A673 (cell line): ENCODE data around the gene PACS1.

ENCODE experiments used
- CTCF ChIP-seq: fragments of 300-800, 200-600 bp; sonication (generic); conservative IDR thresholded peaks from 2 replicates; pipeline ENCODE4 v1.5.1; 2017; ENCODE audit warnings: low read depth, mild to moderate bottlenecking, antibody characterized with exemption, low read length, moderate library complexity, mixed read lengths
- EZH2 ChIP-seq: fragments of 200-600 bp; sonication (generic); IDR thresholded peaks from 2 replicates; pipeline ENCODE4 v1.6.1; 2017; ENCODE audit warnings: borderline replicate concordance, low read depth, mild to moderate bottlenecking, mixed read lengths, antibody characterized with exemption, low read length; ENCODE audit not compliant: poor library complexity, severe bottlenecking

DNA sequence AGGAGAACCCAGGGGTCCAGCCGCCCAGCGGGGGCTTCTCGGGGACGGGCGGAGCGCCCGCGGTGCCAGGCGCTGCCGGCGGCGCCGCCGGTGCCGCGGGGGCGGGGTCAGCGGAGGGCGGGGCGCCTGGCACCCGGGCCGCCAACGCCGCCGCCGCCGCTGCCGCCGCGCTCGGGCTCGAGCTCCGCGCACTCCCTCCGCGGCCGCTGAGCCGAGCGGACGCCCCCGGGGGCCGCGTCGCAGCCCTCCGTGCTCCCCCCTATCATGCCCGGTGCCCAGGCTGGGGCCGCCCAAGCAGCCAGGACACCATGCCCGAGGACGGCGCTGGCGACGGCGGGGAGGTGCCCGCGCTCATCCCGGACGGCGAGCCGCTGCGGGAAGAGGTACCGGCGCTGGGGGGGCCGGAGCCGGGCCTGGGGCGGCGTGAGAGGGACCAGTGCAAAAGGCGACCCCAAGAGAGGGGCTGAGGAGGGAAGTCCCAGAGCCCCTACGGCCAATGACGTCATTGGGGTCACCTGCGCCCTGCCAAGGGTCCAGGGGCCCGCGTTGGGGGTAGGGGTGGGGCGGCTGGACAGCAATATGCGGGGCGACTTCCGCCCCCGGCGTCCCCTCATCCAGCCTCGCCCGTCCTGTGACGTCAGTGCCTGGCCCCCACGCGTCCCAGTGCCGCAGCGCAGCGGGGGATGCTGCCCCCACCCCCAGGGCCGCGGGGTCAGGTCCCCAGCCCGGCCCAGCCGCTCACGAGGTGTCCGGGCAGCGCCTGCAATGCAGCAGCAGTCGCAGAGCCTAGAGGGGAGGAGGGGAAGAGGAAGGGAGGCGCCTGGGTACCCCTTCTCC, 221.9 kb downstream of the PACS1 start, which contains the start of gene TMEM151A:
- no peak for TF ChIP-seq CTCF
- TF ChIP-seq EZH2: no peak
